ENCODE data around the gene CDK16.

DNA sequence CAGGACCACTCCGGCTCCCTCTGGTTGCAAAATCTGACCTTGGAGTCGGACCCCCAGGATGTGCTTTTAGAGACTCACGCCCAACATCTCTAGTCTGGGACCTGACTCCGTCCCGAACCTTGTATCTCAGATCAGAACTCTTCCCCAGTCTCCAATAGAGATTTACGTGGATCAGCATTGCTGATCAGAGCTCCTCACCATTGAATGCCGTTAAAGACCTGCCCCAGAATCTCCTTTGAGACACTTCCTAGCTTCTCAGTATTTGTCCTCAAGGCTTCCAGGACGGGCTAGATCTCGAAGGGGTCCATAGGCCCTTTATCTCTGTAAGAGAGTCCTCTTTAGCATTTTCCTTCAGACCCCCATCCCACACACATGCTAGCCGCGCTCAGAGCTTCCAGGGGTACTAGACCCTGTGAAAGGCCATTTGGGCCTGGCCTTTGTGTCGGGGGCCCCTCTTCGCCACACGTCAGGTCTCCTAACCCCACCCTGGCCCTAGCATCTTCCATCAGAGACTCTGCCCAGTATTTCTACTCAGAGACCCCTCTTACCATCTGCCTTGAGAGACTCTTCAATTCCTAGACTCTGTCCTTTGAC lies 24.2 kb upstream of the CDK16 start:
- TF ChIP-seq TAF1 (IDR thresholded peaks at IDR 0.05; ENCODE audit: low read depth, low read length) (no peak), POLR2AphosphoS5 (IDR thresholded peaks at IDR 0.05; ENCODE audit: low read depth, low read length) (no peak), POLR2A (IDR thresholded peaks at IDR 0.05; ENCODE audit: low read depth, low read length) (no peak), SPI1 (IDR thresholded peaks at IDR 0.05; ENCODE audit: low read depth, low read length) (no peak), PAX5 (IDR thresholded peaks at IDR 0.05; ENCODE audit: insufficient read depth, low read length, severe bottlenecking) (no peak)
